WI38 (cell line): ENCODE data around the gene ATG5.

ENCODE experiments used
- H3K4me3 ChIP-seq: 2 replicates; pipeline ENCODE4 v1.5.1; 2011; ENCODE audit warnings: low read depth, mild to moderate bottlenecking, control low read depth, low read length
- TF ChIP-seq, protein P1 (sequence below): IDR thresholded peaks from 2 replicates; pipeline ENCODE4 v1.5.1; 2012; ENCODE audit warnings: low read depth, mild to moderate bottlenecking, control low read depth, low read length

ATG5 gene

DNA sequence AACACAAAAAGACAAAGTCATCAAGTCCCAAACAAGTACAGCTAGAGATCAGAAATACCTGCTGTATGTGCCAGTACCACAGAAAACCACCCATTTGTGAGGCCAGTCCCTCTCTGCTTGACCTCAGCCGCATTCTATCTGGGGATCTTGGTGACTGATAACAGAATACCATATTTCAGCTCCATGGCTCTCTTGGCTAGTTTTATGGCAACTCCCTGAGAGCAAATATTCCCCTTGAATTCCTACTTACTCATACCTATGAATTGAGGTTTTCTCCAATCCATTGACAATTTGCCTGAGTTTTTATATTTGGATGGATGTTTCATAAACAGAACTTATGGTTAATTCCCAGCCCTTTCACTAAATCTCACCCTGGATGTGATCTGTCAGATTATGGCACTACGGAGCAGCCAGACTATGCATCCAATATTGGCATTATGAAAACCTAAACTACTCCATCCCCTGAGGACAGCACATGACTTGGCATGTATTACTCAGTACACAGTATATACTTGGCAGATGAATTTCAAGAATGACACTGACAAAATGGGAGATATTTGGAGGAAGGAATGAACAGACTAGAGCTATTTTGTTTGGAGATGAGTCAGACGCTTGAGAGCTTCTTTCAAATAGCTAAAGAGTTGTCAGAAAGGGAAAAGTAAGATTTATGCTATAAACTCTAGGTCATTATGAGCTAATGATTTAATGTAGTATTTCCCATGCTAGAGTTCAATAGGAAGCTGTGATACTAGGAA, 143.7 kb downstream of the ATG5 start:
- TF ChIP-seq, protein P1, sequence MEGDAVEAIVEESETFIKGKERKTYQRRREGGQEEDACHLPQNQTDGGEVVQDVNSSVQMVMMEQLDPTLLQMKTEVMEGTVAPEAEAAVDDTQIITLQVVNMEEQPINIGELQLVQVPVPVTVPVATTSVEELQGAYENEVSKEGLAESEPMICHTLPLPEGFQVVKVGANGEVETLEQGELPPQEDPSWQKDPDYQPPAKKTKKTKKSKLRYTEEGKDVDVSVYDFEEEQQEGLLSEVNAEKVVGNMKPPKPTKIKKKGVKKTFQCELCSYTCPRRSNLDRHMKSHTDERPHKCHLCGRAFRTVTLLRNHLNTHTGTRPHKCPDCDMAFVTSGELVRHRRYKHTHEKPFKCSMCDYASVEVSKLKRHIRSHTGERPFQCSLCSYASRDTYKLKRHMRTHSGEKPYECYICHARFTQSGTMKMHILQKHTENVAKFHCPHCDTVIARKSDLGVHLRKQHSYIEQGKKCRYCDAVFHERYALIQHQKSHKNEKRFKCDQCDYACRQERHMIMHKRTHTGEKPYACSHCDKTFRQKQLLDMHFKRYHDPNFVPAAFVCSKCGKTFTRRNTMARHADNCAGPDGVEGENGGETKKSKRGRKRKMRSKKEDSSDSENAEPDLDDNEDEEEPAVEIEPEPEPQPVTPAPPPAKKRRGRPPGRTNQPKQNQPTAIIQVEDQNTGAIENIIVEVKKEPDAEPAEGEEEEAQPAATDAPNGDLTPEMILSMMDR: no peak
- H3K4me3 ChIP-seq: no peak overlapping the region

DNA sequence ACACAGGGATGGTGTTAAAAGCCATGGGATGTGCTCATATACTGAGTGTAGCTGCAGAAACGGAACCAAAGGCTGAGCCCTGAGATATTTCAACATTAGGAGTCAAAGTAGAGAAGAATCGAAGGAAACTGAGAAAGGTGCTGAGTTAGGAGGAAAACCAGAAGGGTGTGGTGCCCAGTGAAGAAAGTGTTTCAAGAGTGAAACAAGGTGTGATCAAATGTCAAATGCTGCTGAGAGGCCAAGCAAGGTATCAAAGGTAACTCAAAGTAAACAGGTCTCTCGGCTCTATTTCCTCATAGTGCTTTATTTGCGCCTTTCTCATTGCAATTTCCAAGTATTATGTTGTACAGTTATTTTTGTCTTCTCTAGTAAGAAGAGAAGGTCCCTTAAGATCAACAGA, 145.4 kb downstream of the ATG5 start:
- no peak overlapping the region for H3K4me3 ChIP-seq
- TF ChIP-seq, protein P1: no peak

DNA sequence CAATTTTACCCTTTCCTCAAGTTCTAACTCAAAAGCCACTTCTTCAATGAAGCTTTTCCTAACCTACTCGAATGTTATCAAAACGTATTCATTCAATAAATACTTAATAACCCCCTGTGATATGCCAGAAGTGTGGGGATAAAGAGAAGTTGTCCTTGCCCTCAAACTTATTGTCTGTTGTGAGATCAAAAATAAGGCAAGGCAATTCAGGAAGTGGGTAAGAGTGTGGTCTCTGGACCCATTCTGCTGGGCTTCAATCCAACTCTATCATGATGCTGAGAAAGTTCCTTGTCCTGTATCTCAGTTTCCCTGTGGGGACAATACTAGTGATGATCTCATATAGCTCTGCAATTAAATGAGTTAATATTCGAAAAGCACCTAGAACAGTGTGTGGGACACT, 146.7 kb downstream of the ATG5 start:
- TF ChIP-seq, protein P1: no peak
- H3K4me3 ChIP-seq: no peak overlapping the region

DNA sequence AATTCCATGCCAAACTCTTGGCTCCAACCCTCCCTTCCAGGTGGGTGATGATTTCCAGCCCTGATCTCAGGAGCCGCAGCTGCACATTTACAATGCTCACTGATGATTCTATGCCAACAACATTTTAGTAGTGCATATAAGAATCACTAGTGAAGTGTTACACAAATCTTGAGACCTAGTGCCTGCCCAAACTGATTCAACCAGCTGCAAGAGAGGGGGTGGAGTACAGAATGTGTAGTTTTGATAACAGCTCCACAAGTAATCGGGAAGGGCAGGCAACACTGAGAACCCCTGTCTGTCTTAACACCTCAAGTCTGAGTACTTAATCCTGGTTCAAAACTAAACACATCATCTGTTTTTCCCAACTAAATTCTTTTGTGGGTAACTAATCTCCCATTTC, 147.8 kb downstream of the ATG5 start:
- no peak overlapping the region for H3K4me3 ChIP-seq
- TF ChIP-seq, protein P1: no peak

DNA sequence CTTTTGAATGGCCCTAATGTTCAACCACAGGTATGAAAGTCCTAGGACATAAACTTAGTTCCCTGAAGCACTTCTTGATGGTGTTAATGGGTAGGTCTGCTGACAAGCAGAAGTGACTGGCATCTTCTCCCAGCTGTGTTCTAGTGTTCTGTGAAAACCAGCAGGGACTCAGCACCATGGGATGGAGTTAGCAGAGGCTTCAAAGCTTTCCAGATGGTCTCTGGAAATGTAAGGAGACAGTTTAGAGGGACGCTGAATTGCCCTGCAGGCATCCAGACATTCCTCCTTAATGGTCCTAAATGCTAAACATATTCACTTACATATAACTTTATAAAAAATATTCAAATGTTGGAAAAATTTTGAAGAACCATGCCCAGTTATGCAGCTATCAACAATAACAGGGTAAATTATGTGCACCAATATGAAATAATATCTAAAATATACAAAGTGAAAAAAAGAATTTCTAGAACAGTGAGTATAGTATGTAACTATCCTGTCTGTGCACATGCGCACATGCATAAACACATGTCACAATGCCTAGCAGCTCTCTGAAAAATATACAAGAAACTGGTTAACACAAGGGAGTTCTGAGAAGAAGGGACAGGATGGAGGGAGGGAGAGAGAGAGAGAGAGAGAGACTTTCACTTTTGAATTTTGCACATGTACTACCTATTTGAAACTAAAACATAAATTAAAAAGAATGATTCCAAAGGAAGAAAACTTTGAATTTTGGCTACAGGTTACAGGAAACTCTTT, 152.3 kb downstream of the ATG5 start:
- TF ChIP-seq, protein P1: no peak

DNA sequence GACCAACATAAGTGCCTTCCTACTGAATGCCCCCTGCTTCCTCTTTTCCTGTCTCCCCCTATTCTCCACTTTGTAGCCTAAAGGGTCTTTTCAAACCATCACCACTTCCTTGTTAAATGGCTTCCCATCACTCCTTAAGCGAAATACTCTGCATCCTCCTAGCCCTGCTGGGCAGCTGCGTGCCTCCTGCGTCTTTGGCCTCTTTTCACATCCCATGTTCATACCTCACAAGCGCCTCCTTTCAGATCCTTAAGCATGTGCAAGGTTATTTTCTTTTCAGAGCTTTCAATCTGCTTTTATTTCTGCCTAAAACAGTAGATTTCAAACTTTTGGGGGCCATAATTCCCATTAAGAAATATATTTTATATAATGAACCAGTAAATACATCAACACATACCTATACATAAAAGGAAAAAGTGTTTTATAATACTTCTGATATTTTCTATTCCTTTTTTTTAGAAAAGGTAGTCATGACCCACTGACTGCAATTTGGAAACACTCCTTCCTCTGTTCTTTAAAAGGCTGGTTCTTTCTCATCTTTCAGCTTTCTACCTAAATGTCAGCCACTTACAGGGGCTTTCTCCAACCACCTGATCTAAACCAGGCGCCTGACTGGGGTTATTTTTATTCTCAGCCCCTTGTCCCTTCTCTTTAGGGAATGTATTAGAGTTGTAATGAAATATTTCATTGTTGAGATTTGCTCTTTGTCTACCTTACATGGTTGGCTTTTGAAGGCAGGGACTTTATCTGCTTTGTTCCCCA, 155.3 kb downstream of the ATG5 start:
- TF ChIP-seq, protein P1: no peak
- no peak overlapping the region for H3K4me3 ChIP-seq

More for the DNA sequence above, 152.3 kb downstream of the ATG5 start:
- no peak overlapping the region for H3K4me3 ChIP-seq
